K562 (cell line): ENCODE measurements around the gene RGS9. TPM values are rescaled to one million over a fixed set of nuclear protein-coding genes. Genes with fewer than 3 reads are reported as not detected.

Experiments
- ATAC-seq: fragments of 200-7000 bp; cut with Tn5 transposase; 3 replicates; pipeline ENCODE4 v1.9.1; 2020; ENCODE audit warnings: moderate library complexity
- BruUV-seq: library from RNA; stranded (reverse); fragments of 400-500 nt; replicated peaks from 2 replicates; lab custom pipeline; 2021; lab: Mats Ljungman, UMichigan
- CTCF ChIA-PET: fragments of 300-600 bp; formaldehyde crosslinking; extraction: SDS; loops from one replicate; lab custom pipeline; 2021; ENCODE audit warnings: low intra/inter-chr PET ratio; lab: Yijun Ruan, JAX
- POLR2A ChIA-PET: fragments of 300-600, 350-650 bp; sonication (Branson Sonifier 250); formaldehyde crosslinking; extraction: SDS; loops from one replicate; lab custom pipeline; 2021; ENCODE audit warnings: antibody characterized with exemption, inconsistent platforms; lab: Yijun Ruan, JAX
- DNase-seq, 4 experiments: peaks; one replicate each; pipeline versions ENCODE4 v3.0.0 to v3.0.0-alpha.2; 2011 to 2018; ENCODE audit warnings: low spot score in 3 of 4, mixed read lengths in 3 of 4; ENCODE audit errors: extremely low read depth in 1 of 4
- FAIRE-seq: peaks from 2 replicates; lab custom pipeline; 2011; peaks lifted over from hg19 to GRCh38; lab: Jason Lieb, UNC
- H2AFZ ChIP-seq: 2 replicates; pipeline ENCODE4 v1.6.0; 2011; ENCODE audit warnings: low read depth, low read length, control low read depth, inconsistent platforms
- H3K27ac ChIP-seq: fragments of 200-600 bp; 3 replicates; pipeline ENCODE4 v1.8.0; 2011; ENCODE audit warnings: low read depth, mild to moderate bottlenecking, control low read depth, inconsistent platforms, low read length, moderate library complexity, mixed read lengths; ENCODE audit errors: extremely low read depth
- H3K27me3 ChIP-seq, 2 experiments: fragments of 300-600 bp in 1 of 2; 2 replicates in 1 of 2; 3 replicates in 1 of 2; pipeline versions ENCODE4 v1.6.0 to v1.8.0; 2011; ENCODE audit warnings: inconsistent platforms in 2 of 2, low read length in 2 of 2, mild to moderate bottlenecking in 1 of 2, mixed read lengths in 1 of 2, moderate library complexity in 1 of 2; ENCODE audit not compliant: control insufficient read depth in 2 of 2, insufficient read depth in 2 of 2
- H3K36me3 ChIP-seq: fragments of 300-600 bp; 3 replicates; pipeline ENCODE4 v1.8.0; 2011; ENCODE audit warnings: mild to moderate bottlenecking, low read length, inconsistent platforms; ENCODE audit not compliant: control insufficient read depth, insufficient read depth
- H3K4me1 ChIP-seq, 2 experiments: fragments of 200-600 bp in 1 of 2; replicated peaks in 1 of 2; 2 replicates in 1 of 2; 3 replicates in 1 of 2; pipeline versions ENCODE4 v1.5.1 to v1.8.0; 2011; ENCODE audit warnings: inconsistent platforms in 2 of 2, low read length in 2 of 2, mild to moderate bottlenecking in 1 of 2, mixed read lengths in 1 of 2, moderate library complexity in 1 of 2; ENCODE audit not compliant: control insufficient read depth in 2 of 2, insufficient read depth in 2 of 2
- H3K4me2 ChIP-seq: 2 replicates; pipeline ENCODE4 v1.6.1; 2011; ENCODE audit warnings: low read length, control low read depth, inconsistent platforms, mixed read lengths; ENCODE audit not compliant: insufficient read depth
- H3K4me3 ChIP-seq: fragments of 200-600 bp; sonication (generic), shearing (Covaris generic); 2 replicates; pipeline ENCODE4 v1.5.1; 2016; ENCODE audit warnings: control low read depth, inconsistent platforms
- H3K79me2 ChIP-seq: fragments of 200-600 bp; 3 replicates; pipeline ENCODE4 v1.8.0; 2011; ENCODE audit warnings: low read length, inconsistent platforms; ENCODE audit not compliant: control insufficient read depth, insufficient read depth
- H3K9ac ChIP-seq, 2 experiments: 2 replicates each; pipeline versions ENCODE4 v1.6.0 to v1.6.1; 2011; ENCODE audit warnings: low read depth in 2 of 2, low read length in 2 of 2, control low read depth in 1 of 2, inconsistent platforms in 1 of 2, mild to moderate bottlenecking in 1 of 2, mixed read lengths in 1 of 2; ENCODE audit not compliant: insufficient read depth in 1 of 2
- H3K9me1 ChIP-seq: one replicate; pipeline ENCODE4 v1.6.0; 2011; ENCODE audit warnings: inconsistent platforms, mild to moderate bottlenecking, low read length, moderate library complexity; ENCODE audit not compliant: control insufficient read depth, insufficient read depth
- H3K9me3 ChIP-seq: replicated peaks from 2 replicates; pipeline ENCODE4 v1.5.1; 2011; ENCODE audit warnings: low read depth, low read length, inconsistent platforms; ENCODE audit not compliant: control insufficient read depth, insufficient read depth
- H4K20me1 ChIP-seq: replicated peaks from 2 replicates; pipeline ENCODE4 v1.6.1; 2011; ENCODE audit warnings: low read length, inconsistent platforms, mixed read lengths; ENCODE audit not compliant: control insufficient read depth, insufficient read depth
- BDP1 ChIP-seq: IDR thresholded peaks from 3 replicates; pipeline ENCODE4 v1.6.1; 2011; ENCODE audit not compliant: insufficient read length, insufficient read depth
- FOXA3 ChIP-seq, 2 experiments: fragments of 450-650 bp in 1 of 2; sonication (generic) in 1 of 2; formaldehyde crosslinking; IDR thresholded peaks in 1 of 2; conservative IDR thresholded peaks in 1 of 2; 2 replicates each; pipeline versions ENCODE4 v1.4.0 to v1.8.0; 2020 to 2022; ENCODE audit warnings: mild to moderate bottlenecking in 2 of 2, missing genetic modification reagents in 1 of 2
- MLLT1 ChIP-seq, 2 experiments: fragments of 450-650 bp; IDR thresholded peaks; 2 replicates each; pipeline ENCODE4 v1.6.1; 2016
- PHB2 ChIP-seq: fragments of 450-650 bp; IDR thresholded peaks from 2 replicates; pipeline ENCODE4 v1.6.1; 2017; ENCODE audit warnings: low read depth
- PHF21A ChIP-seq: fragments of 450-650 bp; IDR thresholded peaks from 2 replicates; pipeline ENCODE4 v1.6.1; 2017; ENCODE audit warnings: low read depth, borderline replicate concordance
- PRMT5 ChIP-seq: sonication (generic); formaldehyde crosslinking; IDR thresholded peaks from 2 replicates; pipeline ENCODE4 v1.5.0; 2020; ENCODE audit warnings: missing genetic modification reagents
- SOX6 ChIP-seq: fragments of 450-650 bp; IDR thresholded peaks from 2 replicates; pipeline ENCODE4 v1.6.1; 2014; ENCODE audit warnings: mild to moderate bottlenecking
- TAL1 ChIP-seq: fragments of 450-650 bp; IDR thresholded peaks from 2 replicates; pipeline ENCODE4 v1.6.1; 2016; ENCODE audit warnings: mild to moderate bottlenecking
- TRIM25 ChIP-seq: fragments of 450-650 bp; IDR thresholded peaks from 2 replicates; pipeline ENCODE4 v1.7.0; 2016; ENCODE audit warnings: borderline replicate concordance
- ZBTB33 ChIP-seq: sonication (generic); formaldehyde crosslinking; IDR thresholded peaks from 2 replicates; pipeline ENCODE4 v1.8.1; 2023; ENCODE audit warnings: mild to moderate bottlenecking, missing genetic modification reagents
- ZNF146 ChIP-seq: IDR thresholded peaks from one replicate; pipeline ENCODE4 v1.6.1; 2018; ENCODE audit warnings: missing compliant biosample characterization; ENCODE audit not compliant: unreplicated experiment
- ZNF280A ChIP-seq: fragments of 450-650 bp; IDR thresholded peaks from 2 replicates; pipeline ENCODE4 v1.6.1; 2018; ENCODE audit warnings: mild to moderate bottlenecking, low read depth; ENCODE audit not compliant: partially characterized antibody
- ZNF512 ChIP-seq: IDR thresholded peaks from 2 replicates; pipeline ENCODE4 v1.6.1; 2016; ENCODE audit warnings: missing genetic modification characterization, missing compliant biosample characterization
- WGBS: fragments of 100-300 bp; shearing (Covaris generic); methylation state at CpG from one replicate; pipeline ENCODE4 v1.1.6; 2016; ENCODE audit warnings: low coverage, mixed read lengths; ENCODE audit not compliant: insufficient coverage; ENCODE audit errors: missing lambda C conversion rate; 5-methylcytosine and 5-hydroxymethylcytosine counted together
- in situ Hi-C: fragments of 300-500 bp; cut with MboI; formaldehyde crosslinking; loops from 4 replicates; pipeline ENCODE4 v1.15.0; 2018; ENCODE audit warnings: inconsistent platforms, mixed read lengths
- intact Hi-C: fragments of 100-400 bp; cut with micrococcal nuclease; formaldehyde crosslinking; loops from 2 replicates; pipeline ENCODE4 v1.14.2; 2022
- polyA plus RNA-seq, 8 experiments: library from polyadenylated mRNA; depleted of rRNA in 4 of 8; stranded (reverse) in 5 of 8; unstranded in 3 of 8; fragments of >200 nt; fragmentation: Nextera tagmentation in 2 of 8; fragmentation: Illumina TruSeq in 1 of 8; extraction: Ambion mirVana in 2 of 8; extraction: Trizol in 1 of 8; gene quantifications; 2 replicates each; pipeline versions ENCODE4 v1.2.1 to v1.2.3, GENCODE V29; 2011 to 2014; ENCODE audit warnings: inconsistent platforms in 1 of 8, missing spikeins in 1 of 8
- total RNA-seq, 7 experiments: library from RNA; depleted of rRNA in 6 of 7; stranded (reverse); fragments of >200 nt in 6 of 7; fragmentation: Illumina TruSeq in 2 of 7; extraction: Trizol in 2 of 7; gene quantifications; 2 replicates each; pipeline versions ENCODE4 v1.2.1 to v1.2.3, GENCODE V29; 2011 to 2021; ENCODE audit warnings: low replicate concordance in 1 of 7

RGS9 gene
- total and polyA plus RNA-seq, 9 of the 15 experiments (the other 6 are each of a cell fraction or from before 2014, with no cell fraction given), result 0.18 to 1.4 (median 0.55) TPM

- DNase-seq, result no peak
- in situ Hi-C loops (no loop called here), intact Hi-C loops (loop anchor here (5.0 kb wide), 1 partner anchor 35 kb away; the partner anchor contains the start of gene RGS9)
- peak overlapping the region in 1 of 2 experiments; percentile 47; a peak in 3 of 4 replicates for H3K9ac ChIP-seq
- ATAC-seq, result no peak
- peak overlapping the region; percentile 85 for H2AFZ ChIP-seq
- no TSS peak for BruUV-seq
- H3K27me3 ChIP-seq, result no peaks in the 10 kb centered on the region; a peak in 1 of 5 replicates
- 77% methylated on average over 9 of the region's 11 CpGs for WGBS
- H3K9me3 ChIP-seq, result no peaks in the 10 kb centered on the region
- ChIA-PET CTCF (no interaction called here), POLR2A (interaction anchor here (0.6 to 1.1 kb wide), 3 partner anchors 9 to 253 kb away, joined by 3 to 4 read pairs (median 3); partner anchors contain the start of gene LRRC37A3)
- no peaks in the 10 kb centered on the region for H4K20me1 ChIP-seq
- H3K4me1 ChIP-seq, result peaks cover 23 to 43% of the 10 kb centered on the region in 2 experiments
- FAIRE-seq, result no peak
- peak overlapping the region; percentile 66; the same call in 1 of the 2 replicates for H3K4me2 ChIP-seq
- H3K79me2 ChIP-seq, result no peaks in the 10 kb centered on the region
- no peaks in the 10 kb centered on the region for H3K36me3 ChIP-seq
- H3K9me1 ChIP-seq, result no peaks in the 10 kb centered on the region
- H3K4me3 ChIP-seq, result no peak overlapping the region
- peak overlapping the region; percentile 68 for H3K27ac ChIP-seq
- 0 out of 2 replicates have a peak, but pooled peaks have one; percentile 61 for TF ChIP-seq TRIM25
- TF ChIP-seq ZBTB33 (CRISPR knock-in tag), result no peak
- no peak for TF ChIP-seq FOXA3 (CRISPR knock-in tag; conservative IDR thresholded peaks at IDR 0.05 in 1 of 2, IDR thresholded peaks at IDR 0.05 in 1 of 2)
- no peak for TF ChIP-seq SOX6
- 0 out of 4 replicates have a peak, but pooled peaks of 1 of the 2 experiments have one; percentile 16 for TF ChIP-seq MLLT1 (IDR thresholded peaks at IDR 0.05)
- no peak for TF ChIP-seq TAL1
- no peak for TF ChIP-seq PRMT5 (CRISPR knock-in tag)
- TF ChIP-seq BDP1, result no peak
- peak; percentile 62; the same call in 1 of the 2 replicates for TF ChIP-seq ZNF512 (tag)
- TF ChIP-seq PHF21A, result no peak
- TF ChIP-seq ZNF280A, result no peak
- TF ChIP-seq PHB2, result peak; percentile 14; the same call in 1 of the 2 replicates
- no peak for TF ChIP-seq ZNF146 (CRISPR knock-in tag)
These were observed 35.4 kb downstream of the RGS9 start for GRCh38 chr17:65172496-65173136.
